ENCODE measurements around the gene APBA2. TPM values are rescaled to one million over a fixed set of nuclear protein-coding genes. Genes with fewer than 3 reads are reported as not detected.

APBA2 gene
- total RNA-seq, 1 donor from 2014 or later, result 19.6 TPM

GRCh38 chr15:29129926-29130325 lies 244.2 kb downstream of the APBA2 start:
- no peak overlapping the region for H3K4me3 ChIP-seq
- H3K27me3 ChIP-seq, result no peaks in the 10 kb centered on the region
- H3K36me3 ChIP-seq, result no peaks in the 10 kb centered on the region
- no peaks in the 10 kb centered on the region for H3K4me1 ChIP-seq
- no peaks in the 10 kb centered on the region for H3K9me3 ChIP-seq
- H3K27ac ChIP-seq, result no peak overlapping the region
- no peak for DNase-seq (ENCODE audit: extremely low spot score in 2 of 2)
- intact Hi-C loops (cut with DNase I), result no loop called here
- TF ChIP-seq POLR2AphosphoS5 (IDR thresholded peaks at IDR 0.05; ENCODE audit: insufficient read depth in 1 of 2, low read depth in 1 of 2), result no peak
- no peak for TF ChIP-seq CTCF (IDR thresholded peaks at IDR 0.05)
- TF ChIP-seq POLR2A (IDR thresholded peaks at IDR 0.05), result no peak

- Histone ChIP-seq H3K4me1 (no peaks in the 10 kb centered on the region), H3K36me3 (no peaks in the 10 kb centered on the region), H3K4me3 (no peak overlapping the region), H3K9me3 (no peaks in the 10 kb centered on the region), H3K27me3 (no peaks in the 10 kb centered on the region), H3K27ac (no peak overlapping the region)
- no peak for DNase-seq (ENCODE audit: extremely low spot score in 2 of 2)
- TF ChIP-seq CTCF (IDR thresholded peaks at IDR 0.05) (no peak), POLR2AphosphoS5 (IDR thresholded peaks at IDR 0.05; ENCODE audit: insufficient read depth in 1 of 2, low read depth in 1 of 2) (no peak), POLR2A (IDR thresholded peaks at IDR 0.05) (no peak)
- intact Hi-C loops (cut with DNase I), result no loop called here
Measured at GRCh38 chr15:29130476-29130875, 244.7 kb downstream of the APBA2 start.

GRCh38 chr15:29130951-29131839 lies 245.4 kb downstream of the APBA2 start:
- Histone ChIP-seq H3K9me3 (no peaks in the 10 kb centered on the region), H3K36me3 (no peaks in the 10 kb centered on the region), H3K27ac (no peak overlapping the region), H3K4me1 (no peaks in the 10 kb centered on the region), H3K27me3 (no peaks in the 10 kb centered on the region), H3K4me3 (no peak overlapping the region)
- DNase-seq (ENCODE audit: extremely low spot score in 2 of 2), result no peak
- intact Hi-C loops (cut with DNase I), result no loop called here
- TF ChIP-seq POLR2A (IDR thresholded peaks at IDR 0.05) (no peak), POLR2AphosphoS5 (IDR thresholded peaks at IDR 0.05; ENCODE audit: insufficient read depth in 1 of 2, low read depth in 1 of 2) (no peak), CTCF (IDR thresholded peaks at IDR 0.05) (no peak)

GRCh38 chr15:29131840-29132420 lies 246.2 kb downstream of the APBA2 start:
- H3K27ac ChIP-seq, result no peak overlapping the region
- H3K9me3 ChIP-seq, result no peaks in the 10 kb centered on the region
- intact Hi-C loops (cut with DNase I), result no loop called here
- no peaks in the 10 kb centered on the region for H3K36me3 ChIP-seq
- TF ChIP-seq CTCF (IDR thresholded peaks at IDR 0.05) (no peak), POLR2A (IDR thresholded peaks at IDR 0.05) (no peak), POLR2AphosphoS5 (IDR thresholded peaks at IDR 0.05; ENCODE audit: insufficient read depth in 1 of 2, low read depth in 1 of 2) (no peak)
- H3K4me3 ChIP-seq, result no peak overlapping the region
- no peaks in the 10 kb centered on the region for H3K27me3 ChIP-seq
- no peaks in the 10 kb centered on the region for H3K4me1 ChIP-seq
- no peak for DNase-seq (ENCODE audit: extremely low spot score in 2 of 2)

- intact Hi-C loops (cut with DNase I), result no loop called here
- Histone ChIP-seq H3K36me3 (no peaks in the 10 kb centered on the region), H3K4me3 (no peak overlapping the region), H3K4me1 (no peaks in the 10 kb centered on the region), H3K27ac (no peak overlapping the region), H3K9me3 (no peaks in the 10 kb centered on the region), H3K27me3 (no peaks in the 10 kb centered on the region)
- no peak for TF ChIP-seq CTCF (IDR thresholded peaks at IDR 0.05)
- TF ChIP-seq POLR2AphosphoS5 (IDR thresholded peaks at IDR 0.05; ENCODE audit: insufficient read depth in 1 of 2, low read depth in 1 of 2), result no peak
- TF ChIP-seq POLR2A (IDR thresholded peaks at IDR 0.05), result no peak
- no peak for DNase-seq (ENCODE audit: extremely low spot score in 2 of 2)
Measured at GRCh38 chr15:29132735-29133181, 247.0 kb downstream of the APBA2 start.
